ENCODE results near the gene SIPA1L3.

The SIPA1L3 gene

DNA sequence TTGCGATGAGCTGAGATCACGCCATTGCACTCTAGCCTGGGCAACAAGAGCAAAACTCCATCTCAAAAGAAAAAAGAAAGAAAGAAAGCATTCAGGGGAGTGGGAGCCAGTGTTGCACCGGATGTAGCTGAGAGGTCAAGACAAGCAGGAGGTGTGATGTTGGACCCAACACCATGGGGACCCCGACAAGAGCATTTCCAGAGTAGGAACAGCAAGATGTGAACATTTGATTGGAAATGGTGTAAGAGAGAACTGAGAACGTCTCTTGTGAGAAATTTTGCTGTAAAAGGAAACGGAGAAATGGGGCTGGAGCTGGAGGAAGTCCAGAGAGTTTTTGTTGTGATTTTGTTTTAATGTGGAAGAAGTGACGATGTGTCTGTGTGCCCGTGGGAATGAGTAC is 332.8 kb downstream of the SIPA1L3 start:
- no peak for ATAC-seq

DNA sequence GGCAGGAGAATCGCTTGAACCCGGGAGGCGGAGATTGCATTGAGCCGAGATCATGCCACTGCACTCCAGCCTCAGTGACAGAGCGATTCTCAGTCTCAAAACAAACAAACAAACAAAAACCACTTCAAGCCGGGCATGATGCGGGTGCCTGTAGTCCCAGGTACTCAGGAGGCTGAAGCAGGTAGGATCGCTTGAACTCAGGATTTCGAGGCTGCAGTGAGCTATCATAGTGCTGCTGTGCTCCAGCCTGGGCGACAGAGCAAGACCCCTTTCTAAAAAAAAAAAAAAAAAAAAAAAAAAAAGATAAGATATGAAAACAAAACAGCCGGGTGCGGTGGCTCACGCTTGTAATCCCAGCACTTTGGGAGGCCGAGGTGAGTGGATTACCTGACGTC is 336.3 kb downstream of the SIPA1L3 start:
- DNase-seq (no peak), ATAC-seq (no peak)

More for the DNA sequence above, 332.8 kb downstream of the SIPA1L3 start:
- no peak for DNase-seq

DNA sequence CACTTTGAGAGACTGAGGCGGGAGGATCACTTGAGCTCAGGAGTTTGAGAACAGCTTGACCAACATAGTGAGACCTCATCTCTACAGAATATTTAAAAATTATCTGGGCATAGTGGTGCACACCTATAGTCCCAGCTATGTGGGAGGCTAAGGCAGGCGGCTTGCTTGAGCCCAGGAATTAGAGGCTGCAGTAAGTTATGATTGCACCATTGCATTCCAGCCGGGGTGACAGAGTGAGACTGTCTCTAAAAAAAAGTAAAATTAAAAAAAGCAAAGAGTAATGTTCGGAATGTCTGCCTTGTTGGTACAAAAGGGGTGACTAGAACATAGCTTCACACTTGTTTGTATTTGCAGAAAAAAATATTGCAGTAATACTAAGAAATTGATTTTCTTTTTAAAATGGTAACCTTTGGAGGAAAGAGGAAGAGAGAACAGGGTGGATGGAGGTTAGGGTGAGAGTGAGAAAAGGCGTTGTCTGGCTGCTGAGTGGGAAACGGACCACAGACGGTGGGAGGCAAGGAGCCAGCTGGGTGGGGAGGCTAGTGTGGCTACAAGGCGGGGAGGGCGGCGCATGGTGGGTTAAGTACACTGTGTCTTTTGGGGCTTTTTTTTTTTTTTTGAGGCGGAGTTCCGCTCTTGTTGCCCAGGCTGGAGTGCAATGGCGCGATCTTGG is 339.0 kb downstream of the SIPA1L3 start:
- DNase-seq (no peak), ATAC-seq (no peak)

DNA sequence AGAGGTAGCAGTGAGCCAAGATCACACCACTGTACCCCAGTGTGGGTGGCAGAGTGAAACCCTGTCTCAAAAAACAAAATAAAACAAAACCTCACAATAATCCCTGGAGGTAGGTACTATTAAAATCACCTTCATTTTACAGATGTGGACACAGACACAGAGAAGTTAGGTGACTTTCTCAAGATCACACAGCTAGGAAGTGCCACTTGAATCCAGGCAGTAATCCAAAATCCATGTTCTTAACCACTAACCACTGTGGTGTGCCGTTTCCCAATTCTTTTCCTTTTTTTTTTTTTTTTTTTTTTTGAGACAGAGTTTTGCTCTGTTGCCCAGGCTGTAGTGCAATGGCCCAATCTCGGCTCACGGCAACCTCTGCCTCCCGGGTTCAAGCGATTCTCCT is 340.1 kb downstream of the SIPA1L3 start:
- no peak for DNase-seq
- ATAC-seq: no peak

DNA sequence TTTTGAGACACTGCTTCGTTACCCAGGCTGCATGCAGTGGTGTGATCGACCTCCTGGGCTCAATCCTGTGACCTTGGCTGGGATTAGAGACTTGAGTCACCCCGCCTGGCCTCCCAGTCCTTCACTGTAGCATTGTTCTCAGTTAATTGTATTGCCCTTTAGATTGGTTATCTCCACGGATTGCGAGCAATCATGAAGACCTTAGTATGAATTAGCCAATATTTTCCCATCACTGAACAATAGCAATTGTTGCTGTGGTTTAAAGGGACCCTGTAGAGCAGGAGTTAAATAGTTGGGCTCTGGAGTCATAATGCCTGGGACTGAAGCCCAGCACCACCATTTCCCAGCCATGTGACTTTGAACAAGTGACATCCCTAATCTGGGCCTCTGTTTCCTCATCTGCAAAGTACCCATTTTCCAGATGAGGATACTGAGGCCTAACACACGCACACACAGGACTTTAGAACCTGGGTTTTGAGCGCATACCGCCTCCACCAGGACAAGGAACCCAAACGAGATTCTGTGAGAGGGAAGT is 340.8 kb downstream of the SIPA1L3 start:
- ATAC-seq (no peak), DNase-seq (no peak)

DNA sequence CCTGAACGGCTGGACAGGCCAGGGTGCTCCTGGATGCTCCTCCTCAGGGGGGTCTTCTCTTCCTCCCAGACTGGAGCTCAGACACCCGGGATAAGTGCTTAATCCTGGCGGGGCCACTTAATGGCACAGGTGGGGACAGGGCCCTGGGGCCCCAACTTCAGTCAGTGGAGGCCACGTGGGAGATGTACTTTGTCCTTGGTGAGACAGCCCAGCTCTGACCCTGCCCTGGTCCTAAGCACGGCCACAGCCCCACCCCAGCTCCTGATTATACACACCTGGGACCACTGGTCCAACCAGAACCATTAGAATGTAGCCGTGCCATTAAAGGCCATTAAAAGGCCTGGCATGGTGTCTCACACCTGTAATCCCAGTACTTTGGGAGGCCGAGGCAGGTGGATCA is 341.4 kb downstream of the SIPA1L3 start:
- ATAC-seq (no peak), DNase-seq (no peak)

DNA sequence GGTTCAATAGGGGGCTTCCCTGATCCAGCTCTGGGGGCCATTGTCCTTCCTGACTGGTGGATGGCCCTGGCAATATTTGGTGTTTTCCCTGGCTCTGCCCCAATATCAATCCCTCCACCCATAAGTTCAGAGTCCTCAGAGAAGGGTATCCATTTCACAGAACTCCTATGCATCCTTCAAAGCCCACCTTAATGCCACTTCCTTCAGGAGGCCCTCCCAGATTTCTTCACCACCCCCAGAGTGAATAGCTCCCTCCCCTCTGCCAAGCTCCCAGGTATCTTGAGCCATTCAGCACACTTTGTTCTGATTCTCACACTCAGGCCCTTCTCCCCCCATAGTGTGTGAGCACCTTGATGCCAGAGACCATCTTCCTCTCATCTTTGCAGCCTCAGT is 343.4 kb downstream of the SIPA1L3 start:
- no peak for ATAC-seq
- no peak for DNase-seq

DNA sequence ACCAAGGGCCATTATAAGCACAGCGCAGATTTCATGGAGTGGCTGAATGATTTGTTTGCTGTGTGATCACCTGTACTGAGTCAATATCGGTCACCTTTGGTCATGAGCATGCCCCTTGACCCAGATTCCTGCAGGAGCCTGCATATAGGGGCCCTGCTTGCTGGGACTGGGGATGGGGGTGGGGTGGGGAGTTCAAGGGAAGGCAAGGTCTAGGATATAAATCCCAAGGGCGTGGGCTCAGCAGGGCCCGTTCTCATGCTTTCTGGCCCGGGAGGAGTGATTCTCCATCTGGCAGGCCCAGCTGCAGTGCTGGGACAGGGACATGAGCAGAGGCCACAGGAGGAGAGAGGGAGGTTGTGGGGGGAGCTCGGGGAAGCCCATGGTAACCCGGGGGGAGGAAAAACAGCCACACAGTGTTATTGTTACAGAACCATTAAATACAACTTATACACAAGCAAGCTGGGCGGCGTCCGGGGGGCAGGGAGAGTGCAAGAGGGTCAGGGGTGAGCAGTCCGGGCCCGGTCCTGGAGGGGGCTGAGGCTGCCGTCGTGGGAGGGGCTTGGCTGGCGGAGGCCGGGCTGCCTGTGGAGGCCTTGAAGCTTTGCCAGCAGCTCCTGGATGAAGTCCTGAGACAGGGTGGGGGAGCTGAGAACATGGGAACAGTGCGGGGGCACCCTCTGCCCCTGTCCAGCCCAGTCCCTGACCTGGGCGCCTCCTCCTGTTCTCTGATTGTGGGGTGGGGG is 344.0 kb downstream of the SIPA1L3 start:
- ATAC-seq: no peak
- DNase-seq: no peak

DNA sequence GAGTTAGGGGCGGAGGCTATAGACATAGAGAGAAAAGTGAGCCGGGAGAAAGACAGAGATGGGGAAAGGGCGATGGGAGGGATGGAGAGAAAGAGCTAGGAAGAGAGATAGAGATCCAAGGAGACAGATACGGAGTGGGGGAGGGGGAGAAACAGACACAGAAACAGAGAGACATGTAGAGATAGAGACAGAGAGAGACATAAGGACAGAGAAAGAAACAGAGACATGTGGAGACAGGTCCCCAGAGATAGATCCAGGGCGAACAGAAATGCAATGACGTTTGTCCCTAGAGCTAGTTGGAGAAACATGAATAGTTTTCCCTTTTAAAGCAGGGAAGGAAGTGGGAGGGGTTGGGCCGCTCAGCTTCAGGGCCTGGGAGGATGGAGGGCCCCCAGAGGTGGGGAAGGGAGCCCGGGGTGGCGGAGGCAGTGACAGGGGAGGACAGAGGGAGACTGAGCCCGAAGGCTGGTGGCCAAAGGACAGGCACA is 344.6 kb downstream of the SIPA1L3 start:
- no peak for DNase-seq
- no peak for ATAC-seq

DNA sequence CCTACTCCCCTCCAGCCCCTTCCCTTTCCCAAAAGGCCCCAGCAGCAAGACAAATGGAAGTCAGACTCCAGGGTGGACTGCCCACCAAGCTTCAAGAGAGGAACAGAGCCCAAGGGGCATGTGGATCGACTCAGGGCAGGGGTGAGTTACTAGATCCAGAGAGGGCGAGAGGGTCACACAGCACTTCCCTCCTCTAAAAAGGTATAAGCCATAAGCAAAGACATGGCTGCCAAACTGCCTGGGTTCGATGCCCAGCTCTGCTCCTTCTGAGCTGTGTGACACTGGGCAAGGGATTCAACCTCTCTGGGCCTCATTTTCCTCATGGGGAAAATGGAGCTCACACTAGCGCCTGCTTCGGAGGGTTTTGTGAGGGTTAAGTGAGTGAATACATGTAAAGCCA is 345.4 kb downstream of the SIPA1L3 start:
- no peak for ATAC-seq

DNA sequence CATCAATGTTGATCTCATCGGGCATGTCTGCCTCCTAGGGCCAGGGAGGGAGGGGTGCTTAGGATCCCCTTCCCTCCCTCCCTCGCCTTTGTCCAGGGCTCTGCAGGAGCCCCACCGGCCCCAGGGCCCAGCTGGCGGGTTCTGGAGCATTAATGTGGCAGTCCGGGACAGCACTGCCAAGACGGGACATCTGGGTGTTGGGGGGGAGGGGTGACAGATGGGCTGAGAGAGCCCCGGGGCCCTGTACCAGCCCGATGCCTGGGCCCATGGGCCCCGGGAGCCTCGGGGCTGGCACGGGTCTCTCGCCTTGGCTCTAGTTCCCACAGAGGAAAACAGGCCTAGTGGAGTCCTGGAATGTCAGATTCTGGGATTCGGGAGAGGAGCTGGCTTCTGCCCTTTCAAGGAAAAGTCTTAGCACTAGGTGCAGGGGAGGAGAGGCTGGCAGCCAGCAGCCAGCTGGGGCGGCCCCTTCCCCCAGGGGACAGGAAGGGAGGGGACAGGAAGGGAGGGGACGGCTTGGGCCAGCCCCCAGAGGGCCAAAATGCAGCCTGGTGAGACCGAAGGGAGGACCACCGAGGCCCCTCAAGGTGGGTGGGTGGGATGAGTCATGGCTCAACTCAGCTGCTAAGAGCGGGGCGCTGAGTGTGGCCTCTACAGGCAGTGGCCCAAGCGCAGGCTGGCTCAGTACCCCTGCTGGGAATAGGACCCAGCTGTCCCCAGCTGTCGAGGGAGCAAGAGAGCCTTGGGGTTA is 346.1 kb downstream of the SIPA1L3 start:
- ATAC-seq: peak; percentile 10

More for the DNA sequence above, 345.4 kb downstream of the SIPA1L3 start:
- no peak for DNase-seq

DNA sequence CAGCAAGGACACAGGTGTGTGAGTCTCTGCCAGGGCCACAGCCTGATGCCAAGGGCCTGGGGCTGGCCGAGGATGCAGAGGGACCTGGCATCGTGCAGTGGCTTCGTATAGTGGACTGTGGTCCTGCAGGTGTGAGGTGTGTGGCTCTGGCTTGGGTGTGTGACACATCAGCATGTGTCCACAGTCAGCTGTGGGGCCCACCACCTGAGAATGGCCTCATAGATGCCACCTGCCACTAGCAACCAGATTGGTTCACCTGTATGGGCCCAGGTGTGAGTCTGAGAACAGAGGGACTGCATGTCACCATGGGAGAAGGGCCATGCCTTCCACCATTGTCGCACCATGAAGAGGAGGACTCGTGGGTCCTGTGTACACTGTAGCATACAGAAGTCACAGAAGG is 346.8 kb downstream of the SIPA1L3 start:
- no peak for DNase-seq
- no peak for ATAC-seq

More for the DNA sequence above, 346.1 kb downstream of the SIPA1L3 start:
- DNase-seq: no peak

DNA sequence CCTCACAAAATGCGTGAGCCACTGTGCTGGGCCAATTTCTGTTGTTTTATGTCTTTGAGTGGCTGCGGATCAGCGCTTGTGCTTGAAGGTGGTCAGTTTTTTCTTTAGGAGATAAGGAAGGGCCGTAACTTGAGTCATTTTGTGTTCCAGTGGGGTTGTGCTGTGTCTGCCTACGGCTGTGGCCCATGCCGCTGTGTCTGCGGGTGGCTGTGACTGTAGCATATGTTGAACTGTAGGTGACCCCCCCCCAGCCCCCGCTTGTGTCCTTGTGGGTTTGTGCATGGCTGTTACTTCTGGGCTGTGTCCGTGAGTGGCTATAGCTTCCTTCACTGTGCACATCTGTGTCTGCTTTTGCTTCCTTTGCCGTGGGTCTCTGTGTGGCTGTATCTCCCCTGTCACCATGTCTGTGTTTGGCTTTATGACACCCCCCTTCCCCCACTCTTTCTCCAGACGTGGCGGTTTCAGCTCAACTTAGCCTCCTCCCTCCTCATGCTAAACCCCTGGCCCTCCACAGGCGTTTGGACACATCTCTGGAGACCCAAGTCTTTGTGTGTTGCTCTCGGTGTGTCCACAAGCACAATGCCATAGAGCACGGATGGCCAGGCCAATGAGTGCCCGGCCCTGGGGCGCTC is 348.5 kb downstream of the SIPA1L3 start:
- ATAC-seq (no peak), DNase-seq (no peak)
